ENCODE data around the gene OR6J1.

Gene OR6J1

DNA sequence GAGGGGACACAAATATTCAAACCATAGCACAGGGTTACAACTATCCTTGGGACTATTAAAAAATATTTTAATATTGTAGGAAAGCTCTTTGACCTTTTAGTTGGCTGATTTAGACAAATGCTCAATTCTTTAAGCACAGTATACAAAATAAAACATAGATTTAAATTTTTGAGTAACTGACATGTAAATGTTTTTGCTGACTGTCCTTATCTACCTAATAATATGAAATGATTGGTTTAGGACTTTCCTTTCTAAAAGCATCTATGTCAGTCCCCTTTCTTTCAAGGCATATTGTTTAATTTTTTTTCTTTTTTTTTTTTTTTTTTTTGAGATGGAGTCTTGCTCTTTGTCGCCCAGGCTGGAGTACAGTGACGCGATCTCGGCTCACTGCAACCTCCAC, 16.5 kb upstream of the OR6J1 start:
- H3K27ac ChIP-seq (replicated peaks): no peak overlapping the region
- H3K27me3 ChIP-seq (ENCODE audit: insufficient read depth, poor library complexity, severe bottlenecking): no peaks in the 10 kb centered on the region
- H3K4me3 ChIP-seq (replicated peaks; ENCODE audit: insufficient read depth, low read length): no peak overlapping the region
- no peak for DNase-seq (ENCODE audit: low read depth in 1 of 2, low spot score in 1 of 2)
- no peak for TF ChIP-seq POLR2AphosphoS5 (IDR thresholded peaks at IDR 0.05; ENCODE audit: low read depth)
- TF ChIP-seq, protein P1, sequence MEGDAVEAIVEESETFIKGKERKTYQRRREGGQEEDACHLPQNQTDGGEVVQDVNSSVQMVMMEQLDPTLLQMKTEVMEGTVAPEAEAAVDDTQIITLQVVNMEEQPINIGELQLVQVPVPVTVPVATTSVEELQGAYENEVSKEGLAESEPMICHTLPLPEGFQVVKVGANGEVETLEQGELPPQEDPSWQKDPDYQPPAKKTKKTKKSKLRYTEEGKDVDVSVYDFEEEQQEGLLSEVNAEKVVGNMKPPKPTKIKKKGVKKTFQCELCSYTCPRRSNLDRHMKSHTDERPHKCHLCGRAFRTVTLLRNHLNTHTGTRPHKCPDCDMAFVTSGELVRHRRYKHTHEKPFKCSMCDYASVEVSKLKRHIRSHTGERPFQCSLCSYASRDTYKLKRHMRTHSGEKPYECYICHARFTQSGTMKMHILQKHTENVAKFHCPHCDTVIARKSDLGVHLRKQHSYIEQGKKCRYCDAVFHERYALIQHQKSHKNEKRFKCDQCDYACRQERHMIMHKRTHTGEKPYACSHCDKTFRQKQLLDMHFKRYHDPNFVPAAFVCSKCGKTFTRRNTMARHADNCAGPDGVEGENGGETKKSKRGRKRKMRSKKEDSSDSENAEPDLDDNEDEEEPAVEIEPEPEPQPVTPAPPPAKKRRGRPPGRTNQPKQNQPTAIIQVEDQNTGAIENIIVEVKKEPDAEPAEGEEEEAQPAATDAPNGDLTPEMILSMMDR (IDR thresholded peaks at IDR 0.05; ENCODE audit: insufficient read depth, low read length): no peak
- no peak for TF ChIP-seq SPI1 (IDR thresholded peaks at IDR 0.05; ENCODE audit: borderline replicate concordance, low read depth)
- TF ChIP-seq, protein P2, sequence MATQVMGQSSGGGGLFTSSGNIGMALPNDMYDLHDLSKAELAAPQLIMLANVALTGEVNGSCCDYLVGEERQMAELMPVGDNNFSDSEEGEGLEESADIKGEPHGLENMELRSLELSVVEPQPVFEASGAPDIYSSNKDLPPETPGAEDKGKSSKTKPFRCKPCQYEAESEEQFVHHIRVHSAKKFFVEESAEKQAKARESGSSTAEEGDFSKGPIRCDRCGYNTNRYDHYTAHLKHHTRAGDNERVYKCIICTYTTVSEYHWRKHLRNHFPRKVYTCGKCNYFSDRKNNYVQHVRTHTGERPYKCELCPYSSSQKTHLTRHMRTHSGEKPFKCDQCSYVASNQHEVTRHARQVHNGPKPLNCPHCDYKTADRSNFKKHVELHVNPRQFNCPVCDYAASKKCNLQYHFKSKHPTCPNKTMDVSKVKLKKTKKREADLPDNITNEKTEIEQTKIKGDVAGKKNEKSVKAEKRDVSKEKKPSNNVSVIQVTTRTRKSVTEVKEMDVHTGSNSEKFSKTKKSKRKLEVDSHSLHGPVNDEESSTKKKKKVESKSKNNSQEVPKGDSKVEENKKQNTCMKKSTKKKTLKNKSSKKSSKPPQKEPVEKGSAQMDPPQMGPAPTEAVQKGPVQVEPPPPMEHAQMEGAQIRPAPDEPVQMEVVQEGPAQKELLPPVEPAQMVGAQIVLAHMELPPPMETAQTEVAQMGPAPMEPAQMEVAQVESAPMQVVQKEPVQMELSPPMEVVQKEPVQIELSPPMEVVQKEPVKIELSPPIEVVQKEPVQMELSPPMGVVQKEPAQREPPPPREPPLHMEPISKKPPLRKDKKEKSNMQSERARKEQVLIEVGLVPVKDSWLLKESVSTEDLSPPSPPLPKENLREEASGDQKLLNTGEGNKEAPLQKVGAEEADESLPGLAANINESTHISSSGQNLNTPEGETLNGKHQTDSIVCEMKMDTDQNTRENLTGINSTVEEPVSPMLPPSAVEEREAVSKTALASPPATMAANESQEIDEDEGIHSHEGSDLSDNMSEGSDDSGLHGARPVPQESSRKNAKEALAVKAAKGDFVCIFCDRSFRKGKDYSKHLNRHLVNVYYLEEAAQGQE (IDR thresholded peaks at IDR 0.05; ENCODE audit: insufficient replicate concordance, low read depth): no peak

DNA sequence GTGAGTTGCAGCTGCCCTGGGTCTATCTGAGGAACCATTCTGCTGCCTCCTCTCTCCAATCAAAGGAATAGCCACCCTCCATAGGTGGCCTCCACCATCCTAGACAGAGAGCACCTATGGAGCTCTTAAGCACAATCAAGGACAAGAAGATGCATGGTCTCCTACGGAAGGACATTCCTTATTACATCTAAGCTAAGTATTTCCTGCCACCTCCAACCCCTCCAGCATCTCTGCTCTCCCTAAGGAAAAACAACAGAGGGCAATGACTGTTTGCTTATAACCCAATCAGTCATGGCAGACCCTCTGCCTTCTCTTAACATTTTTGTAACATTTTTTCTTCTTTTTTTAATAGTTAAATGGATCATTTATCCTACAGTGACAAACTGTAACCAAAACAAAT, 14.8 kb upstream of the OR6J1 start:
- Histone ChIP-seq H3K27me3 (ENCODE audit: insufficient read depth, poor library complexity, severe bottlenecking) (no peaks in the 10 kb centered on the region), H3K27ac (replicated peaks) (no peak overlapping the region), H3K4me3 (replicated peaks; ENCODE audit: insufficient read depth, low read length) (no peak overlapping the region)
- TF ChIP-seq, protein P1 (IDR thresholded peaks at IDR 0.05; ENCODE audit: insufficient read depth, low read length): no peak
- TF ChIP-seq POLR2AphosphoS5 (IDR thresholded peaks at IDR 0.05; ENCODE audit: low read depth): no peak
- TF ChIP-seq GABPA (IDR thresholded peaks at IDR 0.05; ENCODE audit: low read depth): no peak
- TF ChIP-seq, protein P2 (IDR thresholded peaks at IDR 0.05; ENCODE audit: insufficient replicate concordance, low read depth): no peak
- TF ChIP-seq SPI1 (IDR thresholded peaks at IDR 0.05; ENCODE audit: borderline replicate concordance, low read depth): no peak
- DNase-seq (ENCODE audit: low read depth in 1 of 2, low spot score in 1 of 2): no peak

DNA sequence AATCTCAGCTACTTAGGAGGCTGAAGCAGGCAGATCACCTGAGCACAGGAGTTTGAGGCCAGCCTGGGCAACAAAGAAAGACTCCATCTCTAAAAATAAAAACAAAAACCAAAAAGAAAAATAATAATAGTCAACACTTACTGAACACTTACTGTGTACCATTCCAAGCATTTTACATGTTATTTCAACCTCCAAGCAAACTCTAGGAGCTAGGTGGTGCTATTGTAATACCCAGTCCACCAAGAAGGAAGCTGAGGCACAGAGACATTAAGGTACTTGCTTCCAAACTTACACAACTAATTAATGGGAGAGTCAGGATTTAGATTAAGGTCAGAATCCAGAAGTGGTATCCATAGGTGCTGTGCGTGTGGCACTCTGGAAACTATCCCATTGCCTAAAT, 13.7 kb upstream of the OR6J1 start:
- TF ChIP-seq, protein P1 (IDR thresholded peaks at IDR 0.05; ENCODE audit: insufficient read depth, low read length): peak; percentile 14
- no peak for TF ChIP-seq SPI1 (IDR thresholded peaks at IDR 0.05; ENCODE audit: borderline replicate concordance, low read depth)
- no peak overlapping the region for H3K4me3 ChIP-seq (replicated peaks; ENCODE audit: insufficient read depth, low read length)
- peak in 1 of 2 experiments; percentile 14 for DNase-seq (ENCODE audit: low read depth in 1 of 2, low spot score in 1 of 2)
- no peak overlapping the region for H3K27ac ChIP-seq (replicated peaks)
- H3K27me3 ChIP-seq (ENCODE audit: insufficient read depth, poor library complexity, severe bottlenecking): no peaks in the 10 kb centered on the region

DNA sequence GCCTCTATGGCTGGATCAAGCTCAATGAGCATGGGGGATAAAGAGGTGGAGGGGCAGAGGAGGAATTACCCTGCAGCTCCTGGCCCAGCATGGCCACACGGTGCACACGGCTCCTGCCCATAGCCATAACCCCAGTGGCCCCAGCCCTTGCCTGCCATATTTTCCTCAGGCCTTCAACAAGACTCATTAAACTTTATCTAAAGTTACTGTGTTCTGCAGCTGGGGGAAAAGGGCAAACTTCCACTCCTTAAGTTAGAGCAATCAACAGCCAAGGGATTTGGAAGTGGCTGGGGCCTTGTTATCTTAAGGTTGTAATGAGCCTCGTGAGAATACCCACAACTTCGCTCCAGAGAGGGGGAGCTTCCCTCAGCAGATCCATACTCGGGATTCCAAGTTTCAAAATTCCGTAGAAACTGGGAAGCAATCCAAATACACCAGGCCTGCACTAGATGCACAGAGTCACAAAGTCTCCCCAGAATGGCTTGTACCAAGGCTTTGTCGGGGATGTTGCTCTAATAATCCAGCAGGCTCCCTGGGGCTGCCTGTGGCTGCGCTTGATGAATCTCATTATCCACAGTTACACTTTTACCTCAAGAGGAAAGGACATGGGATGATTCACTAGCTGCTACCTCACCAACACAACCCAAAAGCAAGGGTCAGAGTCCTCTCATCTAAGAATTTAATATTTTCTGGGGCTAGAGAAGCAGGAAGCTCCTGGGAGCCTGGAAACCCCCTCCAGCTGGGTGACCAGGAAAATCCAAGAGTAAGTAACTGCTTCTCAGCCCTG, 13.0 kb upstream of the OR6J1 start:
- no peak for DNase-seq (ENCODE audit: low read depth in 1 of 2, low spot score in 1 of 2)
- Histone ChIP-seq H3K4me3 (replicated peaks; ENCODE audit: insufficient read depth, low read length) (no peak overlapping the region), H3K27ac (replicated peaks) (no peak overlapping the region), H3K27me3 (ENCODE audit: insufficient read depth, poor library complexity, severe bottlenecking) (no peaks in the 10 kb centered on the region)
- TF ChIP-seq GABPA (IDR thresholded peaks at IDR 0.05; ENCODE audit: low read depth): no peak
- TF ChIP-seq SPI1 (IDR thresholded peaks at IDR 0.05; ENCODE audit: borderline replicate concordance, low read depth): no peak
- TF ChIP-seq, protein P2 (IDR thresholded peaks at IDR 0.05; ENCODE audit: insufficient replicate concordance, low read depth): no peak
- TF ChIP-seq, protein P1 (IDR thresholded peaks at IDR 0.05; ENCODE audit: insufficient read depth, low read length): no peak
- no peak for TF ChIP-seq POLR2AphosphoS5 (IDR thresholded peaks at IDR 0.05; ENCODE audit: low read depth)

Data from HL-60 (cell line).